NCI-H1092 (cell line): ENCODE results near the gene TMEM41B.
"Not testable (repeated sequence)": the region's sequence is repeated elsewhere in the genome, so short reads cannot be mapped to it uniquely, and the experiment has no call there.

Source experiments
- DNase-seq: peaks from one replicate; lab custom pipeline; 2025; lab: John Stamatoyannopoulos, UW

The TMEM41B gene, protein sequence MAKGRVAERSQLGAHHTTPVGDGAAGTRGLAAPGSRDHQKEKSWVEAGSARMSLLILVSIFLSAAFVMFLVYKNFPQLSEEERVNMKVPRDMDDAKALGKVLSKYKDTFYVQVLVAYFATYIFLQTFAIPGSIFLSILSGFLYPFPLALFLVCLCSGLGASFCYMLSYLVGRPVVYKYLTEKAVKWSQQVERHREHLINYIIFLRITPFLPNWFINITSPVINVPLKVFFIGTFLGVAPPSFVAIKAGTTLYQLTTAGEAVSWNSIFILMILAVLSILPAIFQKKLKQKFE

GRCh38 chr11:9314291-9315077 is at the start of gene TMEM41B:
TSS of gene TMEM41B (minus strand) at chr11:9314593. CDS start at chr11:9314441, 152 bp downstream.
- DNase-seq, result peak; percentile 98

DNA sequence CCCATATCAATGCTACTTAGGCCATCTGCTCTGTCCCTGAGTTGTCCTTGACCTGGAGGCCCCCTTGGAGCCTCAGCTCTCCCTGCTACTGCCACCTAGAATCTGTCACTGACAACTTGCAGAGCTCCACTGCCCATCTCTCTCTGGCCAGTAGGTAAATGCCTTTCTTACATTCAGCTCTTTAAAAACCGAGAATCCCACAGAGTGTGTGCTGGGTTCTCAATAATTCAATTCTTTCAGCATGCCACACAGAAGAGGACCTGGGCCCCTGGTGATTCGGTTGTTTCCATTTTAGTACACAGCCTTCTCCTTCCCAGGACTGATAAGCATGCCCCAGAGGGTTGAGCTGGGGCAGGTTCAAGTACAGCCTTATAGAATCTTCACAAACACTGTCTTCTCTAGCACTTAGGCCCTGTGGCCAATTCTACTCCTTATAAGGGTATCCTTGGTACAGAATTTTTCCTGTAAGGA is 48.0 kb upstream of the TMEM41B start:
- no peak for DNase-seq

GRCh38 chr11:9360862-9361622 is 46.6 kb upstream of the TMEM41B start:
- DNase-seq, result not testable (repeated sequence)

GRCh38 chr11:9357041-9357440 is 42.6 kb upstream of the TMEM41B start:
- DNase-seq, result no peak

DNA sequence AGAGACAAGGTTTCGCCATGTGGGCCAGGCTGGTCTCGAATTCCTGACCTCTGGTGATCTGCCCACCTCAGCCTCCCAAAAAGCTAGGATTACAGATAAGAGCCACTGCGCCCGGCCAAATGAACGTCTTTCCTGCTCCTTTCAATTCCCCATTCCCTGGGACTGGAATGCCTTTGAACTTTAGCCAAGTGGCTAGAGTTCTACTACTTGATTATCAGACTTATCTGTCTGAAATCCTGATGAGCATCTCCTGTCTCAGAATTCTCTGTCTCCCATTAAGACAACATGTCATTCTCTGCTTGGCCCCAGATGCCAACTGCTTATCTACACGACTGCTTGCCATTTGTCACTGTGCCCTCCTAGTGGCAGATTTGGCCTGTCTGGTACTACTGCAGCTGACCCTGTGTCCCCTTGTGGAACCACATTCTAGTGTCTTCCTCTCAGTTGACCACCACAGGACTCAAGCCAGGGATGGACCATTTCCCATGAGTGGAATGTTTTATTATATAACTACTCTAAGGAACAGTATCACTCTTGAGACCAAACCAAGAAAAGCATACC is 37.0 kb upstream of the TMEM41B start:
- no peak for DNase-seq

- DNase-seq, result not testable (repeated sequence)
Observed at GRCh38 chr11:9347779-9348178, 33.4 kb upstream of the TMEM41B start.

GRCh38 chr11:9347100-9347499 is 32.7 kb upstream of the TMEM41B start:
- DNase-seq, result no peak

DNA sequence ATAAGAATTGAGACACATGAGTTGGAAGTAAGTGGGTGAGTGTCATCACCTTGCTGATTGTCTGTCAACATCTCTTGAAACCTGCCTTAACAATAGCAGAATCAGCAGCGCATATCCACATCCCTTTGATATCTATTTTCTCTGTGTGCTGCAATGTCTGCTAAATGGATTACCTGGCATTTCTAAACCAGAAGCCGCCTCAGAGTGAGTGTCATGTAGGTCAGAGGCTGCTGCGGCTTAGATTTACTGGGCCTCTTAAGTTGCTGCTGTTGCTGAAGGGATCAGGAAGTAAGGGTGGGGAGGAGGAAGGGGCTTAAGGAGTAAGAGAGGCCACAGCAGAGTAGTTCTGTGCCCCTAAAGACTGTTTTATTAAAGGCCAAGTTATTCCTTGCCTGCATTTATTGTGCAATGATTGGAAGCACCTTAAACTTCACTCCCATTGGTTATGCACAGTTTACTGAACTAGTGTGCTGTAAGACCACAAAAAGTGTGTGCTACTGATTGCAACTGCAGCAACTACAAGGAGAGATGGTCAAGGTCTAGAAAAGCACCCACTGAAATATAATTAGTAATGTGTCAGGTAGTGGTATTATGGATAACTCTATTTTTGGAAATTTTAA is 29.8 kb upstream of the TMEM41B start:
- no peak for DNase-seq

DNA sequence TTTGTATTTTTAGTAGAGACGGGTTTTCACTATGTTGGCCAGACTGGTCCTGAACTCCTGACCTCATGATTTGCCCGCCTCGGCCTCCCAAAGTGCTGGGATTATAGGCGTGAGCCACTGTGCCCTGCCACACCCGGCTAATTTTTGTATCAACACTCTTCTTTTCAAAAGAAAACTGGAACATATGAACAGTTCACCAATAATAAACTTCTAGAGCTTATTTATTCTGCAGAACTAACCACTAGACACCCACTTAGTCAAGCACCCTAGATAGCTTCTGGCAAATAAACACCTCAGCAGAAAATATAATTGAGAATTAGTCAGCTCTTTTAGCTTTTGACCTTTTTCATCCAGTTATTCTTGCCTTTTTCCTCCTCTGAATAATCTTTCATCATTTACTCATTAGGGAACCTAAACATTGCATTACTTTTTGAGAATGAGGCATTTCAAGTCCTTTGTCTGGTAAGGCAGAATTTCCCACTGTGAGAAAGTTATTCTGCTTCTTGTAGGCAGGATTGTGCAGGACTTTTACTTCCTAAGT is 27.3 kb upstream of the TMEM41B start:
- no peak for DNase-seq

GRCh38 chr11:9332655-9333054 is 18.3 kb upstream of the TMEM41B start:
- no peak for DNase-seq

GRCh38 chr11:9330387-9331384 is 16.3 kb upstream of the TMEM41B start:
- no peak for DNase-seq

DNA sequence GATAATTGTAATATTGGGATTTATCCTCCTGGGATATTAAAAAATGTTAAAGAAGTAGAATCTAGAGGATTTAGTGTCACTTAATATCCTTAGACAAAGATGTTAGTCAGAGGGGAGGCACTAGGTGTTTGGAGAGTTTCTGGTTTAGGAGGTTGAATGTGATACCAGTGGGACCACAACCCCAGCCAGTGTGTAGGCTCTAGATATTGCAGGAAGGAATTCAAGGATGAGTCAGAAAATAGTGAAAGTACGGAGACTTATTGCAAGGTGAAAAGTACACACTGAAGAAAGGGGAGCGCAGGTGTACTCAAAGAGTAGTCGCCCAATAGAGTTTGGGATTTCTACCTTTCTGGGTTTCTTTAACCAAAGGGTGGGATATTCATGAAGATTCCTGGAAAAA is 5.7 kb upstream of the TMEM41B start:
- no peak for DNase-seq

- not testable (repeated sequence) for DNase-seq
Observed at GRCh38 chr11:9319377-9320001, 5.1 kb upstream of the TMEM41B start.

- DNase-seq, result not testable (repeated sequence)
Observed at GRCh38 chr11:9318442-9319376, 4.3 kb upstream of the TMEM41B start.

DNA sequence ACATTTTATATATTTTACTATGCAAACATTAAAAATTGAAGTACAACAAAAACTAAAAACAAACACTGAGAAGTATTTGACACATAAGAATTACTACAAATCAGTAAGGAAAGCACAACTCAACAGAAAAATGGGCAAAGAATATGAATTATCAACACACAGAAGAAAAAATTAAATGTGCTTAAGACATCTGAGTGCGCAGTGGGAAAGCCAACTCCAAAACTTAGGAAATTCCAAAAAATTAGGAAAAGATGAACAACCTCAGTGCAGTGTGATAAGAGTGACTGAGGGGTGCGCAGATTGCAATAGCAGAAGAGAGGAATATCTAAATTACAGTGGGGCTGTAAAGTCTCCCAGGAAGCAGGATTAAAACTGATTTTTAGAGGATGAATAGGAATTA is 1.9 kb upstream of the TMEM41B start:
- no peak for DNase-seq

DNA sequence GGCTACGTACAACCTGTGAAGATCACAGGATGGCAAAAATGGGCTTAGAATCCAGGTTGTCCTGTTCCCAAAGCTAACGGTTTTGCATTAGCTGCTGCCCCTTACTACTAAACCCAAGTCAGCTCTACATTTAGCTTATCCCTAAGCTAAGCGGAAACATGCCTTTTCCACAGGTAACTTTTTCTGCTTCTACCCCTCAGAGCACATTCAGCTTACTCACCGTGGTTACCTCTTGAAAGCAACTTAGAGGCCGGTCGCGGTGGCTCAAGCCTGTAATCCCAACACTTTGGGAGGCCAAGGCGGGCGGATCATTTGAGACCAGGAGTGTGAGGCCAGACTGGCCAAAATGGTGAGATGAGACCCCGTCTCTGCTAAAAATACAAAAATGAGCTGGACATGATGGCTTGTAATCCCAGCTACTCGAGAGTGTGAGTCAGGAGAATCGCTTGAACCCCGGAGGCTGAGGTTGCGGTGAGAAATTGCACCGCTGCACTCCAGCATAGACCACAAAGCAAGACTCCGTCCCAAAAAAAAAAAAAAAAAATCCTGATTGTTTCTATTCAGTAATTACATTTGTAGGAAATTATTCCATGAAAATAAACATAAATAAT is 790 bp upstream of the TMEM41B start:
- no peak for DNase-seq

GRCh38 chr11:9313648-9314290 is 624 bp downstream of the TMEM41B start:
- no peak for DNase-seq
